Right forelimb (tissue), 1 donor: ENCODE data around the gene FBXO24.
A peak's percentile ranks its signal among the peaks of the same experiment; 100 is the strongest.
"Not testable (repeated sequence)": the region's sequence is repeated elsewhere in the genome, so short reads cannot be mapped to it uniquely, and the experiment has no call there.

ENCODE experiments used
- DNase-seq: peaks from one replicate; pipeline ENCODE4 v3.0.0-alpha.2; 2018

The FBXO24 gene

DNA sequence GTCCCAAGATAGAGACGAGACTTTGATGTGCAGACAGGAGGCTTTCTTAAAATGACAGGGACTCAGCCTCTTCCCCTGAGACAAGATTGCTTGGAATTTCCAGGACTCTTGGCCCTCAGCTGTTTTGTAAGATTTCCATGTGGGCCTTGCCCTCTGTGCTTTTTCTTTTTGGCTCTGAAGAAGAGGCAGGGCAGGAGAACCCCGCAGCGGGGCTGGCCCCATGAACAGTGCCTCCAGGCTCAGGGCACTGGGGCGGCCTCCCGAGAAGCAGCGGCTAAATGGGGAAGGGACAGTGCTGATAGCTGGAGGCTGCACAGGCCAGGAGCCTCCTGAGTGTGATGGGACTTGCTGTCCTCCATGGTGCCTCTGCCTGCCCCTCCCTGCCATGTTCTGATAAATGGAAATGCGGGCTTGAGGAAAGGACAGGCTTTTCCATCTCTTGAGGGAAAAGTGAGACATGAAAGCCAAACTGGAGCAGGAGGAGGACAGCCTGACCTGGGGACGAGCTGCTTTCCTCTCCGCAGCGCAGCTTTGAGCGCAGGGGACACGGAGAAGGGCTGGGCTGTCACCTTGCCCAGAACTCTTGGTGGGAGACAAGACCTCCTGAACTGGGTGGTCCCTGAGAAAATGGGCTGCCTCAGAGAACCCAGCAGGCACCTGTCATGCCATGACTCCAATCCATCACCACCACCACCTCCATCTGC, 24.5 kb upstream of the FBXO24 start:
- DNase-seq: no peak

DNA sequence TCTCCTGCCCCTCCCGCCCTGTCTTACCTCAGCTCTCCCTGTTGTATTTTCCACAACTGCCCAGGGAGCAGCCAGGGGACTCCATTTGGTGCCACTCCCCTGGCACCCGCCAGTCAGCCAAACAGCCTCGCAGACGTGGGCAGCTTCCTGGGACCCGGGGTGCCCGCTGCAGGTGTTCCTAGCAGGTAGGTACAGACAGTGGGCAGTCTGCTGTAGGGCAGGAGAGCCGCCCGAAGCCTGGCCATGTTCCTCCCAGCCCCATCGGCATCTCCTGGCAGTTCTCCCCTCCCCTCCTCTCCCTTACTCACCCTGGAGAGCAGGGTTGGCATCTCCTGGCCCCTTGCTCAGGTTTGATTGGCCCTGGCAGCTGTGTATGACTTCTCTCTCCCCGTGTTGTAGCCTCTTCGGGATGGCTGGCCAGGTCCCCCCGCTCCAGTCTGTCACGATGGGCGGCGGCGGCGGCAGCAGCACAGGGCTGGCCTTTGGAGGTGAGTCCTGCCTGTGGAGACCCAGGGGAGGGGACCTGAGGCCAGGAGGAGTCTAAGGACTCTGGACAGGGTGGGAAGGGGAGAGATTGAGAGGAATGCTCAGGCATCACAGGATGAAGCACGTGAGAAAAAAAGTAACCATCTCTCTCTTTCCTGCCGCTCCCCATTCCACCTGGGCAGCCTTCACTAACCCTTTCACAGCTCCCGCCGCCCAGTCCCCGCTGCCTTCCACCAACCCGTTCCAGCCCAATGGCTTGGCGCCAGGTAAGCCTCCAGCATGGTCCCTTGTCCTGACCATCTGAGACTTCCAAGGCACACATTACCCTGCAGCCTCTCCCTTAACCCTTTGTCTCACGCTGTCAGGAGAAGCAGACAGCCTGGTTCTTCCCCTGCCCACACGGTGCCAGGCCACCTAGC, 23.7 kb upstream of the FBXO24 start:
- DNase-seq: no peak

DNA sequence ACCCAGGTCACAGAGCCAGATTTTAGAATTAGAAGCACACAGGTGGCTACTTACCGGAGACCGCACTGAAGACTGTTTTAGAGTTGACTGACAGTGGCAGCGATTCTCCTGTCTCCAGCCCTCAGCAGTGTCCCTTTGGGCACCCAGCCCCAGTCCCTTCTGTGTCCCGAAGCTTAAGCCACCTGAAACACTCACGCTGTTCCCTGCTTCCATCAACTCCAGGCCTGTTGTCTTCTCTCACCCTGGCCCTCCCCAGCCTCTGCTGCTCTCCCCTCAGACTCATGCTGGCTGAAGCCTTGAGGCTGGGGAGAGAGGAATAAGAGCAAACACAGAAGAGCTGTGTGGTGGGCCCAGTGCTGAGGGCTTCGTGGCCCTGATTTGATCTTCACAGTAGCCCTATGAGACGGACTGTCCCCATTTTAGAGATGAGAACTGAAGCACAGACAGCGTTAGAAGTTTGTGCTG, 23.0 kb upstream of the FBXO24 start:
- no peak for DNase-seq

DNA sequence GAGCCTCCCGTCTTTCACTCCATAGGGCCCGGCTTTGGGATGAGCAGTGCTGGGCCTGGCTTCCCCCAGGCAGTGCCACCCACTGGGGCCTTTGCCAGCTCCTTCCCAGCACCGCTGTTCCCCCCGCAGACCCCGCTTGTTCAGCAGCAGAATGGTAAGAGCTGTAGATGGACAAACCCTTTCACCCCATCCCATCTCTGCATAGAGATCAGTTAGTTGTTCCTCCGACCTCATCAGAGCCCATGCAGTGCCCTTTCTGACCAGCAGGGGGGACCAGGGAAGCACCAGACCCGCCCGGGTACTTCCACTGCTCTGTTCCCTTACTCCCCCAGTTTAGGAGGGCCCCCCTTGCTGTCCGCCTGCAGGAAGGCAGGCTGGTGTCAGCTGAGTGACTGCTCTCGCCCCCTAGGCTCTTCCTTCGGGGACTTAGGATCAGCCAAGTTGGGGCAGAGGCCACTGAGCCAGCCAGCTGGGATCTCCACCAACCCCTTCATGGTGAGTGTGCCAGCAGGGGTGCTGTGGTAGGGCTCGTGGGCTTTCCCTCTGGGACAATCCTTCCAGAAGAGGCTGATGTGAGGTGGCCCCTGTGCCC, 22.2 kb upstream of the FBXO24 start:
- DNase-seq: peak; percentile 89

DNA sequence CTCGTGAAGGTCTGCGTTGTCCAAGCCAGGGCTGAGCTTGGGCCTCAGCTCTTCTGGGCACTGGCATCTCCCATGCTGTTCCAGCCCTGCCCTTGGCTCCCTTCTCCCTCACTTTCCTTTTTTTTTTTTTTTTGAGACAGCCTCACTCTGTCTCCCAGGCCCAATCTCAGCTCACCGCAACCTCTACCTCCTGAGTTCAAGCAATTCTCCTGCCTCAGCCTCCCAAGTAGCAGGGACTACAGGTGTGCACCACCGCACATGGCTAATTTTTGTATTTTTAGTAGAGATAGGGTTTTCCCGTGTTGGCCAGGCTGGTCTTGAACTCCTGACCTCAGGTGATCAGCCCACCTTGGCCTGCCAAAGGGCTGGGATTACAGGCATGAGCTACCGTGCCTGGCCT, 21.7 kb upstream of the FBXO24 start:
- DNase-seq: not testable (repeated sequence)

DNA sequence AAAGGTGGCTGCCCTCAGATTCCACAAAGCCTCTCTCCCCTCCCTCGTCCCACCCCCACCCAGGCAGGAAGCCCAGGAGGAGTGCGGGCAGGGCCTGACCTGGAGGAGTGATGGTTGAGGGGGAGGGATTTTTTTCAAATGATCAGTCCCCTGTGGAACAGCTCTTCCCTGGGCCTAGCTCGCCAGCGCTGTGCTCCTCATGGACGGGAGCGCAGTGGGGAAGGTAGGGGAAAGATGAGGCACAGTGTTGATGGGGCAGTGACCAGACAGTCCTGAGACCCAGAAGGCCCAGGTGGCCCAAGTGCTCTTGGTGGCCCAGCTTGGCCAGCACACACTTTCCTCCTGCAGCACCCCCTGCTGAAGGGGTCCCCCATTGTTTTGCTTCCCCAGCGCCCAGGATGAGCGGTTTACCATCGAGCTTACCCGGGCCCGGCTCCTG, 21.0 kb upstream of the FBXO24 start:
- DNase-seq: no peak

DNA sequence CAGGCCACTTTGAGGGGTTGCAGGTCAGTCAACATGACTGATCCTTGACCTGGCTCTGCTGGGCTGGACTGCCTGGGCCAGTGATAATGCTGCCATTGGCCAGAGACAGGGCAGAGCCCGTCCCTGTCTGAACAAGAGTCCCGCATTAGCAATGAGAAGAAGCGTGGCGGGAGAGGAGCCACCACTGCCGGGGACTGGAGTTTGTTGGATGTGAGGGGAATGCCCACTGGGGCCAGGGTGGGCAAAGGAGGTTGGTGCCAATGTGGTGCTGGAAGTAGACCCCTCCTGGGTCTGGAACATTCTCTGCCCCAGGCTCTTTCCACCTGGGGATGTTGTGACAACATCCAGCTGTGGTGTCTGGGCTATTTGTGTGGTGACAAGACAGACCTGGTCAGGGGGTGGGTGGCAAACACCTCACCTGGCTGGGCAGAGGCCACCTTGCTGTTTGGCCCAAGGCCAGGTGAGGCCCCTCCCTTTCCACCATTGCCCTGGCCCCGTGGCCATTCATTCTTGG, 20.1 kb upstream of the FBXO24 start:
- no peak for DNase-seq

DNA sequence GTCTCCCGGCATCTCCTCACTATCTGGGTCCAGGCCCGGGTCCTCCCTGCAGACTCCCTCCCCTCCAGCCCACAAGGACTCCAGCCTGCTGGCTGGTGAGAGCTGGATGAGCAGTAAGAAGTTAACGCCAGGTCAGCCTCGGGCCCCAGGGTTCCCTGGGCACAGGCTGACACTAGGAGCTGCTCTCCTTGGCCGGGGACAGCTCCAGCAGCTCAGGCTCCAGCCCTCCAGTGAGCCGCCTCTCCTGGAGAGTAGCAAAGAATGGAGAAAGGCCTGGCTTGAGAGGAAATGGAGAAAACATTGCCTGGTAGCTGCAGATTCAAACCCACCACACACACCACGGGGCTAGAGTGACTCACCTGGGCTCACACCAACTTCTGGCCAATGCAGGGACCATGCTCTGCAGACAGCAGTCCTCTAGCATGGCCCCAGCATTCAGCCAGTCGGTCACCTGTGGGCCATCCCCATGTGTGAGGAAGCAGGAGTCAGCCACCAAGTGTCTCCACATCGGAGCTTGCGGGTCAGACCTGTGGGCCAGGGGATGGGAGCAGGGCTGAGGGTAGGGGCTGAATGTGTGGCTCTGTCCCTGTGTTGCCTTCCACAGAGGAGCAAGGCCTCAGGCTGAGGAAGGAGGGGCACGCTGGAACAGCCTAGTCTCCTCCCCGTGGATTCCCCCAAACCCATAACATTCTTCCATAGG, 18.9 kb upstream of the FBXO24 start:
- no peak for DNase-seq

DNA sequence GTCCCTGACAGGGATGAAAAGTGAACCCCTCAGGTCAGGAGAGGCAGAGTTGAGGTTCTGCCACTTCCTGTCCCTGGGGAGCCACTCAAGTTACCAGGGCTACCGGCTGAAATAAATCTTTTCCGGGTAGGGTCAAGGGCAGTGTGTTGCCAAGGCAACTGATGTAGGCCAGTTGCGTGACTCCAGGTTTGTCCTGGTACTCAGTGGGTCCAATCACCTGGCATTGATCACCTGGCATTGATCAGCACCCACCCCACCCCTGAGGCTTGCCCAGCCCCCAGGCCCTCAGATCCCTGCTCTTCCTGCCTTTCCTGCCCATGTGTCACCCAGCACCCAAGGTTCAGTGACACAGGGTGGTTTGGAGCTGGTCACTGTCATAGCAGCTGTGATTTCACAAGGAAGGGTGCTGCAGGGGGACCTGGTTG, 18.4 kb upstream of the FBXO24 start:
- no peak for DNase-seq

DNA sequence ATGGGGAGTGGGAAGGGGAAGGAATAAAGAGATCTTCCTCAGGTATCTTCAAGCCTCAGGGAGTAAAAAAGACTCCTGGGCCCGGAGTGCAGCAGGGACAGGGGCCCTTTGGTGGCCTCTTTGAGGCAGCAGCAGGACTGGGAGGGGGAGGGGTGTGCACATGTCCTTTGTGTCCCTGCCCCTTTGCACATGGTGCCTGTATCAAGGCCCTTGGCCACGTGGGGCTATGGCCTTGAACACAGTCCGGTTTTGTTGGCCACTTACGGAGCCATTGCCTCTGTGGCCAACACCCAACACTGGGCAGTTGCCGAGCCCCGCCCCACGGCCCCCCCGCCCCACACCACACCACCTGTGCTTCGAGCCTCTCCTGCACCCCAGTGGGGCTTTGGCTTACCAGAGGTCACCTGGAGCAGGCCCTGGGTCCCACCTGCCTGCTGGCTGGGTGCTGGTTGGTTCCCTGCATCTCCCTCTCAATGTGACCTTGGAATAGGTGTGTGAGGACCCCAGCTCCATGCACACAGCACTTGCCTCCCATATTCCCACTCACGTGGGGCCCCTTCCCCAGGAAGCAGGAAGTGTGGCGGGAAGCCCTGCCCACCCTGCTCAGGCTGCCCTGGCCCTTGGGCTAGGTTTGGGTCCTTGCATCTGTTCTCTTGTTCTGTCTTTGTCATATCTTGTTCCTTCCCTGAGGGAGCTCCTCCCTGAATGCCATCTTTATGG, 17.8 kb upstream of the FBXO24 start:
- DNase-seq: no peak

DNA sequence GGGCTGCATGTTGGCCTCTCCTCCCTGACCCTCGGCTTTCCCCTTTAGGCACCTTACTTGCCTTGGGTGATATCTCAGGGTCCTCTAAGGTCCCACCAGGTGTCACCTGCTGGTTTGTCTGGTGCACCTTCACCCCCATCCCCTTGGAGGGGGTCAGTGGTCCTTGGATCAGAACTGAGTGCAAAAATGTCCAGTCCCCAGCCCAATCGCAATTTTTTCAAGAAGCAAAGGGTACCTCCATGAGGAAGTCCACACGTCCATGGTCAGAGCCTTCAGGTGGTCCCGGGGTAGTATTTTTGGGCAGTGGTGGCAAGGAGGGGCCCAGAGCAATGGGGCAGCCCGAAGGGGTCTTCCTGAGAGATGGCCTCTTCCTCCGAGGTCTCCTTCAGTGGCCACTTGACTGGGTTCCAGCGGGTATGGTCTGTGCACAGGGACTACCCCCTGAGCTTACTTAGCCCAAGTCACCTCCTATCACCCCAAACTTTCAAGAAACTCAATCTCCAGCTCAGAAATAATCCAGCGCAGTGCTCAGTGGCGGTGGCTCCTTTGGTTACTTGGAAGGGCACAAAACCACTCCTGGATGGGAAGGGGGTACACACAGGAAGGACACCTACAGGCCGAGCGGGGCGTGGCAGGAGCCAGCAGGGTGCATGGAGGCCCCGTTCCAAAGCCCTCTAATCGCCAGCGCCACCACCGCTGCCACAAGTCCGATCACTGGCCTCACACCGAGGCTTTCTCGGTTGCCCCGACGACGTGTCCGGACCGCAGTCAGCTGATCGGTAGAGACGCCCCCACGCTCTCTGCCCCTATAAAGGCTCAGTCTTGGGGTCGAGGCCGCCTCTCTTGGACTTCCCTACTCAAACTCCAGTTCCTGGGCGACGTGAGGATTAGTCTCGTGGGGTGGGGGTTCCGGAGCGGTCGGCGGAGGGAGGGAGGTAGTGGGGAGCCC, 17.0 kb upstream of the FBXO24 start:
- no peak for DNase-seq

DNA sequence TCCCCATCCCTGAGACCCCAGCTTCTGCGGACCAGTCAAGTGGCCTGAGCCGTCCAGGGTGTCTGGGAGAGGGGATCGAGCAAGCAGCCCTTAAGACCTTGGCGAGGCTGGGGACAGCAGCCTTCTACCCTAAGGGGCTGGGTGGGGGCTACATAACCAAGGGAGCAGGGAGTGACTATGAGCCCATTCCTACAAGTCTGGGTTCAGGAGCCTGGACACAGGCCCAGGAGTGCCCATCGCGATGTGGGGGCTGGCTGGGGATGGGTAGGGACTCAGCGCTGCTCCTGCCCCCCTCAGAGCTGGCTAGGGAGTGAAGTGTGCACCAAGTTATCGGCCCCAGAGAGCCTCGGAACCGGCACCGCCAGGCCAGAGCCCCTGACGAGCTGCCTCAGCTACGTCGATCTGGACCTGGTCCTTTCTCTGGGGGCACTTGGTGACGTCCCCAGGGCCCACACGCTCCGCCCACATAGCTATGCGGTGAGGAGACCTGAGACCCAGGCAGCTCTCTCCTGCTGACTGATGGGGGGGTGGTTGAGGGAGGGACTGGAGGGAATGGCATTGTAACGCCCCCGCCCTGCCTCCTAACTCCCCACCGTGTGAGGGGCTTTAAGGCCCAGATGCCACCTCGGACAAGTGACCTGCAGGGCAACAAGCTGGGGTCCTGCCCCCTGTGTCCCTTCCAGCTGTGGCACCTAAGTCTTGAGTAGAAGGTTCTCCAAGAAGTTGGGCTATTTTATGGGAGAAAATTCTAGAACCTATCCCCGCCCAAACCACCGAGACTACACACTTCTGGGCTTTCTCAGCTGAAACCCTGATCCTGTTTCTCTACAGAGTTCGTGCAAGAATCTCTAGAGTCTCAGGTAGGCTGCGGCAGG, 14.9 kb upstream of the FBXO24 start:
- DNase-seq: no peak

DNA sequence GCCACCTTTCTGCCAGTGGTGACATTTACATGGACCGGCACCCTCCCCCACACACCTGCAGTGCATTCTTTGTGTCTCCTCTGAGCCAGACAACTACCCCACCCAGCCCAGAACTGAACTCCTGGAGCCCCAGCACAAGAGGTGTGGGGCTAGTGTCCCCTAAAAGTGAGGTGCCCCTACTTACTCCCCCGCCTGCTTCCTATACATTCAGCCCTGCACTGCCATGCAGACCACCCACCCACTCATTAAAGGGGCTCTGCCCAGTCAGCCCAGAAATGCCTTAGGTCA, 14.4 kb upstream of the FBXO24 start:
- no peak for DNase-seq

DNA sequence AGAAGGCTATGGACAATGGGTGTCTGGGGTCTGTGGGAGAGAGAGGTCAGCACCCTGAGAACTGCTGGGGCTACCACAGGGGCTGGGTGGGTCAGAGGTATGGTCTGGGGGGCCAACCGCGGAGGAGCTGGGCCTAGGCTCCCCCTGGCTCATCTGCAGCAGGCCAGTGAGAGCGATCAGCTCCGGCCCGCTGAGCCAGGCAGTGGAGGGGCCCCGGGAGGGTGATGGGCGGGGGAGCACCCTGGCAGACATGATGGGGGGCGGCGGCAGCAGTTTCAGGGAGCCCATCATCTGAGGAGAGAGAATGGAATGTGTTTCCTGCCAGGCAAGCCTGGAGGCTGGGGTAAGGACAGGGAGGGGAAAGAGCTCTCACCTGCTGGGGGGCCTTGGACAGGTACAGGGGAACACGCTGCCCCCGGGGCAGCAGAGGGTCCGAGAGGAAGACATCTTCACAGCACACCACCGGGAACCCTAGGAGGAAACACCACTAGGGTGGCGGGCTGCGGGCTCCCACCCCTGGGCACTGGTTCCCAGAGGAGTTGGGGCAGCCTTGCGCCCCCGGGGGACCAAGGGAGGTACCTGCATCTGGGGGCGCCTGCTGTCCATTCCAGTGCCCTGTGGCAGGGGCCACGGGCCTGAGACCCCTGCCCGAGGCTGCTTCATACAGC, 13.7 kb upstream of the FBXO24 start:
- no peak for DNase-seq

DNA sequence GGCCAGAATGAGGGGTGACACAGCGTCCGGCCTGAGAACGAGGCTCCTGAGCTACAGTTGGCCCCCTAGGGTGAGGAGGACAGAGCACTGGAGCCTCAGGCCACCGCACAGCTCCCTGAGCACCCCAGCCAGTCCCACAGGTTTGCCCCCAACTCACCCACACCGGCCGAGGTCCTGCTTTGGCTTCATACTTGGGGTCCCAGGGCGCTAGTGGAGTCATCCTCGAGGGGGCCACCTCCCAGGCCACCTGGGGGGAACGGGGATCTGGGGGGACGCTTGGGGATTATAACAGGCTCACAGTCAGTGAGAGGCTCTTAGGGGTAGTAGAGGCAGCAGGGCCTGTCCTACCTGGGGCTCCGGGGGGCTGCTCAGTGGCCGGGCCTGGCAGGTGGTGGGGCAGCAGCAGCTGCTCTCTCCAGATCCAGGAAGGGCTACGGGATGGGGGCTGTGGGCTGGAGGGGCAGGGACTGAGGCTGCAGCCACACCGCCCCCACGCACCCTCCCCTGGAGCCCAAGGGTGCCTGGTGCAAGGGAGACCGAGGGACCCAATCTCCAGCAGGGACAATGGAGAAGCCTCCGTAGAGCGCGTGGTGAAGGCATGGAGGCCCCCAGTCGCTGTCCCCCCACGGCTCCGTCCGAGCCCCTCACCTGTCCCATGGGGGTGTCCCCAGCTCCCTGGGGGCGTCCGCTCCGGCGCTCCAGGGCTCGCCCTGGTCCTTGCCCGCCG, 13.0 kb upstream of the FBXO24 start:
- DNase-seq: no peak

DNA sequence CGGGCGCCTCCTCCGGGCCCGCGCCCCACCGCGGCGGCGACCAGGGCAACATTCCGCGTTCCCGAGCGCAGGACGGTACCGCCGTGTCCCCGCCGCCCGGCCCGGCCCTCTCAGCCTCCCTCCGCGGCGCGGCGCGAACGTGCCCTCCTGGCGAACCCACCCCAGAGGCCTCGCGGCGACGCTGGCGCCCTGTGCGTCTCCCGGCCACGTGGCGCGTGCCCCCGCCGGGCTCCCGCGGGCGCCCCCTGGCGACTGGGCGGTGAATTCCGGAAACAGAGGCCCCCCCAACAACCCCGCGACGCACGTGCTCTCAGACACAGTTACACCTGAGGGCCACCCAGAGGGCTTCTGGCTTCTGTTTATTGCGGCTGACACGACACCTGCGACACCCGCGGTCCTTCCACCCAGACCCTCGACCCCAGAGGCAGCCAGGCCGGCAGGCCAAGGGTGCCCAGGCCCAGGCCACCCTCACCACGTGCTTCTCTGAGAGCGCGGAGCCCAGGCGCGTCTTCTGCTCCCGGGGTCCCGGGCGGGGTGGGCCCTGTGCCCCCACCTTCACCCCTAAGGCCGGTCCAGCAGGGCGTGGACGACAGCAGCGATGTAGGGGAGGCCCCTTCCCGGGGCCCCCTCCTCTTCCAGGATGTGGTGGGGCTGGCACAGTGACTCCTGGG, 12.3 kb upstream of the FBXO24 start, which contains the start of gene SAP25:
Gene SAP25 (minus strand): TSS at position 210 of the 671 bp plus-strand sequence. CDS start 158 bp downstream, at position 52.
- no peak for DNase-seq

DNA sequence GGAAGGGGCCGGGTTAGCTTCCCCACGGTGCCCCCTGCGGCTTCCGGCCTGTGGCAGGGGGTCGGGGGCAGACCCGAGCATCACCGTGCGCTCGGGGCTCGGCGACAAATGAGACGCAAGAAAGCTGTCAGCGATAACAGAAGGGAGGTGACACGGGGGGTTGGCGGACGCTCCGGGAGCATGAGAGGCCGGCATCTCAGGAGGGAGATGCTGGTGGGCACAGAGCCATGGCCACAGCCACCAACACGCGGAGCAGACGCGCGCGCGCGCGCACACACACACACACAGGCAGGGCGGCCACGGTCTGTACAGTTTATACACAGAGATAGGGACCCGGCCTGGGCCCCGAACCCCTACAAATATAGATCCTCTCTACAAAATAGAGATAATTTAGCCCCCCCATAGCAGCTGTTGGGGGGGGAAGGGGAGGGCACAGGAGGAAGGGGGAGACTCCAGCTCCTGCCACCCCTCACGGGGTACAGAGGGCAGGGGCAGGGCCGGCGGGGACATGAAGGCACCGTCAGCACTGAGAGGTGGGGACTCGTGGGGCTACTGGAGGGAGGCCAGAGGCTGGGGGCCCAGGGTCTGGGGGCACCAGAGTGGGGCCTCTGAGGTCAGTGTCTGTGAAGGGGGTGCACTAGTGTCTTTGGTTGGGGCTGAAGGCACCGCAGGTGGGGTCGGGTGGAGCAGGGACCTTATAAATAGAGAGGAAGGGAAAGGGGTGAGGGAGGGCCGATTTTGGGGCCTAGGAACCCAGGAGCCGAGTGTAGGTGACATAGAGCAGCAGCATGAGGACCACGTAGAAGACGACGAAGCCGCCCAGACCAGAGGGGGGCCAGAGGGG, 11.5 kb upstream of the FBXO24 start:
- DNase-seq: no peak
